ENCODE data around the gene SLC22A4.

Gene SLC22A4

DNA sequence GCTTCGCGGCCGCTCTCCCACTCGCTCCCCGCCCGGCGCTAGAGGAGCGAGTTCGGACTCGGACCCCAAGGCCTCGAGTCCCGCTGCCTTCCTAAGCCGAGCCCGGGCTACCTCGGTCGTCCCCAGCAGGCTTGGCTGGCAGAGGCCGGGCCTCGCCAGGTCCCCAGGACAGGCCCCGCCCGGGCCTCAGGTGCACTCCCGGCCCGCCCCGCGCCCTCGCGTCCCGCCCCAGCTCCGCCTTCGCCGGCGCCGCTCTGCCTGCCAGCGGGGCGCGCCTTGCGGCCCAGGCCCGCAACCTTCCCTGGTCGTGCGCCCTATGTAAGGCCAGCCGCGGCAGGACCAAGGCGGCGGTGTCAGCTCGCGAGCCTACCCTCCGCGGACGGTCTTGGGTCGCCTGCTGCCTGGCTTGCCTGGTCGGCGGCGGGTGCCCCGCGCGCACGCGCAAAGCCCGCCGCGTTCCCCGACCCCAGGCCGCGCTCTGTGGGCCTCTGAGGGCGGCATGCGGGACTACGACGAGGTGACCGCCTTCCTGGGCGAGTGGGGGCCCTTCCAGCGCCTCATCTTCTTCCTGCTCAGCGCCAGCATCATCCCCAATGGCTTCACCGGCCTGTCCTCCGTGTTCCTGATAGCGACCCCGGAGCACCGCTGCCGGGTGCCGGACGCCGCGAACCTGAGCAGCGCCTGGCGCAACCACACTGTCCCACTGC, 75.4 kb downstream of the SLC22A4 start, which contains the start of gene SLC22A5:
TSS of gene SLC22A5 (plus strand) at position 237 of the 707 bp plus-strand sequence. CDS start at position 500, 263 bp downstream.
- Histone ChIP-seq H3K27ac (peak within 1 kb of the TSS; percentile 23), H3K4me3 (ENCODE audit: low read depth, low read length) (peak within 1 kb of the TSS; percentile 65), H3K36me3 (replicated peaks) (no peaks in the 10 kb centered on the region), H3K27me3 (replicated peaks) (no peaks in the 10 kb centered on the region)
- in situ Hi-C loops (cut with HindIII; ENCODE audit: low pct_ligation_motif_present, low sequenced_read_pairs) = no loop called here
- TF ChIP-seq CTCF (IDR thresholded peaks at IDR 0.05; ENCODE audit: low read depth, low read length, missing control alignments) = no peak
- DNase-seq = no peak

DNA sequence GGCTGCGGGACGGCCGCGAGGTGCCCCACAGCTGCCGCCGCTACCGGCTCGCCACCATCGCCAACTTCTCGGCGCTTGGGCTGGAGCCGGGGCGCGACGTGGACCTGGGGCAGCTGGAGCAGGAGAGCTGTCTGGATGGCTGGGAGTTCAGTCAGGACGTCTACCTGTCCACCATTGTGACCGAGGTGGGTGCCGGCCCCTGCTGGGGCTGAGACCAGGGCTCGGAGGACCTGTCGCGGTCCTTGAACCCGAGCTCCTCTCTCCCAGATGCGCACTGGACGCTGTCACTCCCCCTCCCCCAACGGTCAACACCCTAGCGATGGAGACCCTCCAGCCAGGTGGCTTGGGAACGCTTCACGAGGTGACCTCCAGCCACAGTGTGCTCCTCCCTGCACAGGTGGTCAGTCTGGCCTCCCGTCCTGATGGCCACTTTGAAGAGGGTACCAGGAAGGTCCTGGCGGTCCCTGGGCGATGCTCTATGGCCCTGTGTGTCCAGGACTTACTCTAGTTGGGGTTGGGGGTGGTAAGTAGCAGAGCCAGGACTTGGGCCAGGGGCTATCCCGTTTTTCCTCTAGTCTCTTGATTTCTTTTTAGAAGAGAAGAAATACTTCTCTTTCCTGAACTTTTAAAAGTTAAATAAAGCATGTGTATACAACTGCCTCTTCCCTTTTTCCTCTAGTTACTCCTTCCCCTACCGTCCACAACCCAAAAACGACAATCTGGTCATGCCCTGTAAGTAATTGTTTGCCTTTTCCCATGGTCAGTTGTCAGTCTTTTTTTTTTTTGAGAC, 76.2 kb downstream of the SLC22A4 start:
- H3K27ac ChIP-seq = no peak overlapping the region
- H3K27me3 ChIP-seq (replicated peaks) = no peaks in the 10 kb centered on the region
- in situ Hi-C loops (cut with HindIII; ENCODE audit: low pct_ligation_motif_present, low sequenced_read_pairs) = no loop called here
- no peak for TF ChIP-seq CTCF (IDR thresholded peaks at IDR 0.05; ENCODE audit: low read depth, low read length, missing control alignments)
- peak overlapping the region; percentile 65 for H3K4me3 ChIP-seq (ENCODE audit: low read depth, low read length)
- no peak for DNase-seq
- H3K36me3 ChIP-seq (replicated peaks) = no peaks in the 10 kb centered on the region

GRCh38 chr5:132370971-132371602, 76.9 kb downstream of the SLC22A4 start:
- Histone ChIP-seq H3K36me3 (replicated peaks) (no peaks in the 10 kb centered on the region), H3K27ac (no peak overlapping the region), H3K4me3 (ENCODE audit: low read depth, low read length) (no peak overlapping the region), H3K27me3 (replicated peaks) (no peaks in the 10 kb centered on the region)
- no peak for TF ChIP-seq CTCF (IDR thresholded peaks at IDR 0.05; ENCODE audit: low read depth, low read length, missing control alignments)
- no peak for DNase-seq
- in situ Hi-C loops (cut with HindIII; ENCODE audit: low pct_ligation_motif_present, low sequenced_read_pairs) = no loop called here

- no peak overlapping the region for H3K27ac ChIP-seq
- no peak for TF ChIP-seq CTCF (IDR thresholded peaks at IDR 0.05; ENCODE audit: low read depth, low read length, missing control alignments)
- no peaks in the 10 kb centered on the region for H3K36me3 ChIP-seq (replicated peaks)
- no peaks in the 10 kb centered on the region for H3K27me3 ChIP-seq (replicated peaks)
- H3K4me3 ChIP-seq (ENCODE audit: low read depth, low read length) = no peak overlapping the region
- DNase-seq = no peak
- in situ Hi-C loops (cut with HindIII; ENCODE audit: low pct_ligation_motif_present, low sequenced_read_pairs) = no loop called here
Measured at GRCh38 chr5:132371603-132371994, 77.4 kb downstream of the SLC22A4 start.

DNA sequence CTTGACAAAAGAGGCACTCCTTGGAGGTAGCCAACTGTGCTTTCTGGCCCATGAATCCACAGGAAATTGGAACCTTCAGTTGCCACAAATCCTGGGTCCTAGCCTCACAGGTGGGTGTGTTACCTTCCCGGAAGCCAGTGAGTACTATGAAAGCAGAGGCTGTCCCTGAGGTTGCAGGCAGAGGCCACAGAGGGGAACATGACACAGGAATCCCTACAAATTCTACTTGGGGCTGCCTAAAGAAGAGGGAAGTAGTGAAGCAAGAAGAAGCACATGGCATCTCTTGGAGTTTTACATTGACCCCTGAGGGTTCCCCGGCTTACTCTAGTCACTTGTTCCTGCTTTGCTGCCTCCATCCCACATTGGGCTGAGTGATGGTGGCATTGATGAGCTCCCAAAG, 77.9 kb downstream of the SLC22A4 start:
- in situ Hi-C loops (cut with HindIII; ENCODE audit: low pct_ligation_motif_present, low sequenced_read_pairs) = no loop called here
- Histone ChIP-seq H3K27ac (no peak overlapping the region), H3K4me3 (ENCODE audit: low read depth, low read length) (no peak overlapping the region), H3K36me3 (replicated peaks) (no peaks in the 10 kb centered on the region), H3K27me3 (replicated peaks) (no peaks in the 10 kb centered on the region)
- TF ChIP-seq CTCF (IDR thresholded peaks at IDR 0.05; ENCODE audit: low read depth, low read length, missing control alignments) = no peak
- no peak for DNase-seq
